ENCODE data around the gene AKNA.
A peak's percentile ranks its signal among the peaks of the same experiment; 100 is the strongest.

Gene AKNA, protein sequence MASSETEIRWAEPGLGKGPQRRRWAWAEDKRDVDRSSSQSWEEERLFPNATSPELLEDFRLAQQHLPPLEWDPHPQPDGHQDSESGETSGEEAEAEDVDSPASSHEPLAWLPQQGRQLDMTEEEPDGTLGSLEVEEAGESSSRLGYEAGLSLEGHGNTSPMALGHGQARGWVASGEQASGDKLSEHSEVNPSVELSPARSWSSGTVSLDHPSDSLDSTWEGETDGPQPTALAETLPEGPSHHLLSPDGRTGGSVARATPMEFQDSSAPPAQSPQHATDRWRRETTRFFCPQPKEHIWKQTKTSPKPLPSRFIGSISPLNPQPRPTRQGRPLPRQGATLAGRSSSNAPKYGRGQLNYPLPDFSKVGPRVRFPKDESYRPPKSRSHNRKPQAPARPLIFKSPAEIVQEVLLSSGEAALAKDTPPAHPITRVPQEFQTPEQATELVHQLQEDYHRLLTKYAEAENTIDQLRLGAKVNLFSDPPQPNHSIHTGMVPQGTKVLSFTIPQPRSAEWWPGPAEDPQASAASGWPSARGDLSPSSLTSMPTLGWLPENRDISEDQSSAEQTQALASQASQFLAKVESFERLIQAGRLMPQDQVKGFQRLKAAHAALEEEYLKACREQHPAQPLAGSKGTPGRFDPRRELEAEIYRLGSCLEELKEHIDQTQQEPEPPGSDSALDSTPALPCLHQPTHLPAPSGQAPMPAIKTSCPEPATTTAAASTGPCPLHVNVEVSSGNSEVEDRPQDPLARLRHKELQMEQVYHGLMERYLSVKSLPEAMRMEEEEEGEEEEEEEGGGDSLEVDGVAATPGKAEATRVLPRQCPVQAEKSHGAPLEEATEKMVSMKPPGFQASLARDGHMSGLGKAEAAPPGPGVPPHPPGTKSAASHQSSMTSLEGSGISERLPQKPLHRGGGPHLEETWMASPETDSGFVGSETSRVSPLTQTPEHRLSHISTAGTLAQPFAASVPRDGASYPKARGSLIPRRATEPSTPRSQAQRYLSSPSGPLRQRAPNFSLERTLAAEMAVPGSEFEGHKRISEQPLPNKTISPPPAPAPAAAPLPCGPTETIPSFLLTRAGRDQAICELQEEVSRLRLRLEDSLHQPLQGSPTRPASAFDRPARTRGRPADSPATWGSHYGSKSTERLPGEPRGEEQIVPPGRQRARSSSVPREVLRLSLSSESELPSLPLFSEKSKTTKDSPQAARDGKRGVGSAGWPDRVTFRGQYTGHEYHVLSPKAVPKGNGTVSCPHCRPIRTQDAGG (N-terminal part only)
- total RNA-seq = 14.8 to 186 (median 53.7) reads per million in 17 experiments

GRCh38 chr9:114387680-114388356, at the start of gene AKNA:
Gene AKNA (minus strand): TSS chr9:114387982. CDS start chr9:114381333, 6,649 bp downstream.
- peak; percentile 73 to 87 (median 85) for DNase-seq

GRCh38 chr9:114437401-114437893, 49.7 kb upstream of the AKNA start:
- DNase-seq = no peak

GRCh38 chr9:114434878-114435311, 47.1 kb upstream of the AKNA start:
- DNase-seq = peak; percentile 16 to 56 (median 45)

GRCh38 chr9:114433720-114434255, 46.0 kb upstream of the AKNA start:
- DNase-seq = no peak

DNA sequence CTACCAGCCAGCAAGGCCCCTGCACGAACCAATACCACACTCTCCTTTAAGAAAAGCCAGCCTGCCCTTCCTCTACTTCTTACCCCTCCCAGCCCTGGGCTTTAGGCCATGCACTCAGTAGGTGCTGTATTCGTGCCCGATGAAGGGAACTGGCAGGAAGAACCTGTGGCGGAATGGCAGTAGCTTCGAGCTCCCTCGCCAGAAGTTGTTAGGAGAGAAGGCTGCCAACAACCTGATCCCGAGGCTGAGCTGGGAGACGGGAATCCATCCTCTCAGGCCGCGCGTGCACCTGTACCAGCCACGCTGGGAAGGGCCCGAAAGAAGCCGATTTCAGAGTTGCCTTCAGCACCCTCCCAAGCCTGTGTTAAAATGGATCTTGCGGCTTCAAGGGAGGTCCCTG, 45.3 kb upstream of the AKNA start:
- DNase-seq = no peak

- DNase-seq = no peak
Observed at GRCh38 chr9:114432323-114433067, 44.7 kb upstream of the AKNA start.

DNA sequence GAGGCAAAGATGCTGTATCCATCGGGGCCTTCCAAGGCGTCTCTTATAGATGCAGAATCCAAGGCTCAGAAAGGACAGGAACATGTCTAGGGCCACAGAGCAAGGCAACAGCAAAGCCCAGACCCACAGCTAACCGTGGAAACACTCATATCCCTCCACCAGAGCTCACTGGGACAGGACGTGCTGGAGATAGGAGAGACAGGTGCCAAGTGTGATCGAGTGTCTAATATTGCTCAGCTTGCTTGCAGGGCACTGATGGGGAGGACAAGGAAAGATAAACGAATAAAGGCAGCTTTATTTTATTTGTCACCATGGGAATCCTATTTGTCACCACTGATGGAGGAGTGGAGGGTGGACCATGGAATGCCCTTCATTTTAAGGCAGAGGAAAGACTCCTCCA, 44.0 kb upstream of the AKNA start:
- no peak for DNase-seq

DNA sequence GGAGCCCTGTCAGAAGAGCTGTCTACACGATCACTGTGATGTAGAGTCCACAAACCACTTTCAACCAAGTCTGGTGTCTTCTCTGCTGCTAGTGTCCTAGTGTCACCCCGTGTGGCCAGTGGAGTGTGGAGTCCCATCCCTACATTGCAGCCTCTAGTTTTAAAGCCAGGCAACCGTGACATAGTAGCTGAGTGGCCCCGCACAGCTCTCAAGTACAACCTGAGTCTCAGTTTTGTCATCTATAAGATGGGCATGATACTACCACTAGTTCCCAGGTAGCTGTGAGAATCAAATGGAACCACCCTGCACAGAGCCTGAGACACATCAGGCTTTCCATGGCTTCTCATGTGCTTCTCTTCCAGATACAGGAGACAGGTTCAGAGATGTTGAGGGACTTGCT, 43.2 kb upstream of the AKNA start:
- no peak for DNase-seq

GRCh38 chr9:114430457-114430856, 42.7 kb upstream of the AKNA start:
- DNase-seq = no peak

- DNase-seq = no peak
Observed at GRCh38 chr9:114429488-114429887, 41.7 kb upstream of the AKNA start.

GRCh38 chr9:114428466-114428865, 40.7 kb upstream of the AKNA start:
- DNase-seq = no peak

DNA sequence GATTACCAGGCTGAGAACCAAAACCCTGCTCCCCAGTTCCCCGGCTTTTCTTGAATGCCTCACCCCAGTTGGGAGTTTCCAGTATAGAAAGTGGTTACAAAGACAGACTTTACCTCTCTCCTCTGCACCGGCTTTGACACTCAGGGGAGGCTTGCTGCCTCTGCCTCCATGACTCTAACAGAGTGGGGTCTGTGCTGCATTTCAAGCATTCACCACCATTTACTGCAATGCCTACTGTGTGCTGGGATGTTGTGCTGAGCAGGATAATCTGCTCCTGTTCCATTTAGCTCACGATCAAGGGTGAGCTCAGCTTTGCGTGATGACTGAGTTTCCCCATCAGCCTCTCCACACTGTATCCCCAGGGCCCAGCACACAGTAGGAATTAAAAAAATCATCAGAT, 39.9 kb upstream of the AKNA start:
- no peak for DNase-seq

- no peak for DNase-seq
Observed at GRCh38 chr9:114426046-114426948, 38.5 kb upstream of the AKNA start.

DNA sequence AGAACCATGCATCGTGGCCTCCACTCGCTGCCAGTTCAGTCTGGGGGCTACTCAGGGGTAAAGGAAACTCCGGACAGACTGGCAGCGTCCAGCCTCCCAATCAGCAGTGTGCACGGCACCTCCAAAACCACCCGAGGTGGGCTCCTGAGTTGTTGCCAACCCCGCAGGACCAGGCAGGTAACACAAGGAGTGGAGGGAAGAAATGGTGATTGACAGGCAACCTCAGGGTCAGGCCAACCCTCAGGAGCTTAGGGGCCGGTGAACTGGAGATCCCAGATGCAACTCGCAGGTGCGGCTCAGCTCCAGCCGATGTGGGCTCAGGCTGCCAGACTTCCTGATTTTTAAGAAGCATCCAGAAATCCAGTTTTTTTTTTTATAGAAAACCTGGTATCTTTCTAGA, 37.3 kb upstream of the AKNA start:
- DNase-seq = no peak

- no peak for DNase-seq
Observed at GRCh38 chr9:114424126-114424525, 36.3 kb upstream of the AKNA start.

DNA sequence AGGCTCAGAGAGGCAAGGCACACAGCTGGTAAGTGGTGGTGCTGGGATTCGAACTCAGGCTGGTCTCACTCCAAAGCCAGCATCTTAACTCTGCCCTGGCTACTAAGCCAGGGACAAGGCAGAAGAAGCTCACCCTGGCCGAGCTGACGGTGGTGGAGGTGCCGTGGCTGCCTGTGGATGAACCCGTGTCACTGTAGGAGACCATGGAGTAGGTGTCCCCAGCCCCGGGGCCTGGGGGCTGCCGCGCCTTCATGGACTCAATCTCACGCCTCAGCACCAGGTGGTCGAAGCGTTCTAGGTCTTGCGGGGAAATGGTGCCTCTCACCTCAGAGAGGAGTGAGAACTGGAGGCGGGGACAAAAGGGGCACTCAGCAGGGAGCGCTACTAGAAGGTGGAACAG, 35.4 kb upstream of the AKNA start:
- no peak for DNase-seq

DNA sequence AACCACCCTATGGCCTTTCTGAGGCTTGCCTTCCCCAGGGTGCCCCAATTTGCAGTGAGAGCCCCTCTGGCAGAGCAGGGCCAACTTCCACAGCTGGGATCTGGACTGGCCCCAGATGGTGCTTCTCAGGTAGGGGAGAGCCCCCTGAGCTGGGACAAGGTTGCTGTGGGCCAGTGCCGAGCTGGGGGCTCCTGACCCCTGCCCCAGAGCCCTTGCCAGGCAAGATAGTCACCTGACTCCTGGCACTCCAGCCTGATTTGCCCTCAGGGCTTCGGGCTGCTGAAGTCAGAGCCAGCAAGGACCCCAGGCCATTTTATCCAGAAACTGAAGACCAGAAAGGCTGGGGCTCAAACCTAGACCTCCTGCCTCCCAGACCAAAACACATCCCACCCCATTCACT, 33.4 kb upstream of the AKNA start:
- DNase-seq = no peak

DNA sequence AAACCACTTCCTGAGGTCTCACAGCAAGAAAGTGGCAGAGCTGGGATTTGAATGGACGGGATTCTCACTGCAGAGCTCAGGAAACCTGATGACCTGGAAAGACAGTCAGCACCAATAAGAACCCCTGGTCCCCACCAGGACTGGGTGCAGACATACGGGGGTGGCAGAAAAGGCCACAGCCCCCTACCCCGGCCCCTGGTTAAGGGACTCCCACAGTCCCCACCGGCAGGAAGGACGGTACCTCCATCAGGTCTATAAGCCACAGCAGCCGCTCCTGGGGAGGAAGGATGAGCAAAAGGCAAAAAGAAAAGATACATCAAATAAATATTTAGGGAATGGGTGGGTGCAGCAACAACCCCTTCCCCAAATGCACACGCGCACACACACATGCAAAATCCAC, 32.0 kb upstream of the AKNA start:
- no peak for DNase-seq

GRCh38 chr9:114418053-114418452, 30.3 kb upstream of the AKNA start:
- DNase-seq = no peak

GRCh38 chr9:114417511-114417910, 29.7 kb upstream of the AKNA start:
- no peak for DNase-seq

Measured in suppressor macrophage (primary cell).